Chondrocyte (in vitro differentiated cells): ENCODE results near the gene GALNT14. TPM values are rescaled to one million over a fixed set of nuclear protein-coding genes. Genes with fewer than 3 reads are reported as not detected.
A peak's percentile ranks its signal among the peaks of the same experiment; 100 is the strongest.

Experiments
- DNase-seq: peaks from one replicate; pipeline ENCODE4 v3.0.0; 2021; ENCODE audit warnings: mixed read lengths, low spot score
- H3K27ac Mint-ChIP-seq: one replicate; pipeline ENCODE4 v1.8.0; 2021; ENCODE audit warnings: mild to moderate bottlenecking, moderate library complexity, mixed read lengths; ENCODE audit not compliant: unreplicated experiment
- H3K27me3 Mint-ChIP-seq: 2 replicates; pipeline ENCODE4 v1.8.0; 2021; ENCODE audit warnings: low read depth, mixed read lengths
- H3K36me3 Mint-ChIP-seq: 2 replicates; pipeline ENCODE4 v1.8.0; 2021; ENCODE audit warnings: low read depth, mixed read lengths
- H3K4me1 Mint-ChIP-seq: 2 replicates; pipeline ENCODE4 v1.8.0; 2021; ENCODE audit warnings: low read depth, mild to moderate bottlenecking, mixed read lengths
- H3K4me3 Mint-ChIP-seq: one replicate; pipeline ENCODE4 v1.8.0; 2021; ENCODE audit warnings: mild to moderate bottlenecking, moderate library complexity, mixed read lengths; ENCODE audit not compliant: unreplicated experiment
- H3K9me3 Mint-ChIP-seq: 2 replicates; pipeline ENCODE4 v1.8.0; 2021; ENCODE audit warnings: low read depth, mixed read lengths
- CTCF ChIP-seq: fragments of 200-600 bp; sonication (generic); IDR thresholded peaks from 2 replicates; pipeline ENCODE4 v1.5.0; 2021; ENCODE audit warnings: antibody characterized with exemption, mild to moderate bottlenecking, moderate library complexity
- total RNA-seq: library from RNA; stranded (reverse); gene quantifications from 3 replicates; pipeline ENCODE4 v1.2.1, GENCODE V29; 2021

GALNT14 gene
- total RNA-seq, 1 donor from 2014 or later = 17.8 TPM

- Mint-ChIP-seq H3K4me3 (no peak overlapping the region), H3K9me3 (no peaks in the 10 kb centered on the region), H3K27ac (no peak overlapping the region), H3K4me1 (peaks cover 5% of the 10 kb centered on the region), H3K36me3 (no peaks in the 10 kb centered on the region), H3K27me3 (peaks cover 49% of the 10 kb centered on the region)
- TF ChIP-seq CTCF = no peak
- DNase-seq = no peak
Measured at GRCh38 chr2:31141443-31142085, 3.3 kb upstream of the GALNT14 start.

- H3K36me3 Mint-ChIP-seq = no peaks in the 10 kb centered on the region
Measured at GRCh38 chr2:31140151-31140550, 1.9 kb upstream of the GALNT14 start.

GRCh38 chr2:31139671-31140070, 1.4 kb upstream of the GALNT14 start:
- no peak overlapping the region for H3K4me3 Mint-ChIP-seq
- no peak overlapping the region for H3K27ac Mint-ChIP-seq
- H3K27me3 Mint-ChIP-seq = peaks cover 65% of the 10 kb centered on the region
- peaks cover 5% of the 10 kb centered on the region for H3K4me1 Mint-ChIP-seq
- H3K9me3 Mint-ChIP-seq = no peaks in the 10 kb centered on the region
- H3K36me3 Mint-ChIP-seq = no peaks in the 10 kb centered on the region
- DNase-seq = no peak
- no peak for TF ChIP-seq CTCF

More at GRCh38 chr2:31140151-31140550, 1.9 kb upstream of the GALNT14 start:
- DNase-seq = no peak
- peaks cover 63% of the 10 kb centered on the region for H3K27me3 Mint-ChIP-seq
- peaks cover 5% of the 10 kb centered on the region for H3K4me1 Mint-ChIP-seq
- H3K4me3 Mint-ChIP-seq = no peak overlapping the region
- no peak overlapping the region for H3K27ac Mint-ChIP-seq
- no peak for TF ChIP-seq CTCF
- no peaks in the 10 kb centered on the region for H3K9me3 Mint-ChIP-seq

GRCh38 chr2:31137211-31138036, 816 bp downstream of the GALNT14 start:
- DNase-seq = no peak
- no peaks in the 10 kb centered on the region for H3K36me3 Mint-ChIP-seq
- no peak overlapping the region for H3K27ac Mint-ChIP-seq
- peak overlapping the region; percentile 69 for H3K4me3 Mint-ChIP-seq
- H3K9me3 Mint-ChIP-seq = no peaks in the 10 kb centered on the region
- peaks cover 5% of the 10 kb centered on the region for H3K4me1 Mint-ChIP-seq
- TF ChIP-seq CTCF = no peak
- H3K27me3 Mint-ChIP-seq = peaks cover 68% of the 10 kb centered on the region

- no peak overlapping the region for H3K27ac Mint-ChIP-seq
- peaks cover 65% of the 10 kb centered on the region for H3K27me3 Mint-ChIP-seq
- no peak for TF ChIP-seq CTCF
- no peaks in the 10 kb centered on the region for H3K9me3 Mint-ChIP-seq
- no peaks in the 10 kb centered on the region for H3K36me3 Mint-ChIP-seq
- DNase-seq = no peak
- peak overlapping the region; percentile 69 for H3K4me3 Mint-ChIP-seq
- peaks cover 5% of the 10 kb centered on the region for H3K4me1 Mint-ChIP-seq
Measured at GRCh38 chr2:31136732-31137131, 1.5 kb downstream of the GALNT14 start.
